ENCODE measurements around the gene HCCS. TPM values are rescaled to one million over a fixed set of nuclear protein-coding genes. Genes with fewer than 3 reads are reported as not detected.

HCCS gene
- total RNA-seq, 6 experiments from 2014 or later, result 8.5 to 13.1 (median 10.3) TPM

DNA sequence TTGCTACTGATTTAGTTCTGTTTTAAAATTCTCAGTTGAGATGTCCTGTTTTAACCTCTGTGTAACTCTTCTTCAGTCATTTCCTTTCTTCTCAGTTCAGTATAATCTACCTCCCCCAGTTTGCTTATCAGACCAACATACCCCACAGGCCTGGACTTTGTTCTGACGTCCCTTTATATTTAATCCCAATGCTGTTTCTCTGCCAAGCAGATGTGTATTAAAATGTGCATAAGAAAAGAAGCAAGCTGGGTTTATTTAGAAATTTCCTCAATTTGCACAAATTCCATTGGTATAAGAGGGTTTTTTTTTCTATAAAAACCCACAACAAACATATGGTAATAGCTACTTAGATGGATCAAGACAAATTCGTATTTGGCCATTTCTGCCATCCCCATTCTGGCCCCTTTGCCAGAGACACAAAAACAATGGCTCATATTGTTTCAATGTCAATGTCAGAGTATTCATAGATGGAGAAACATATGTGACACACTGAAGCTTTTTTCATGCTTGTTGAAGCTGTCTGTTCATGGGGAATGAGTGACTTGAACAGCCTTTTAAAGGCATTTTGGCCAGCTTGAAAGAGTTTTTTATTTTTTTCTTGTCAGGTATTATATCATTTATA, 24.5 kb downstream of the HCCS start:
- Histone ChIP-seq H3K36me3 (no peaks in the 10 kb centered on the region), H3K27me3 (no peaks in the 10 kb centered on the region), H3K4me3 (no peak overlapping the region), H3K9me3 (no peaks in the 10 kb centered on the region), H3K27ac (no peak overlapping the region), H3K4me1 (no peaks in the 10 kb centered on the region)
- ATAC-seq (peak in 1 of 4 donors; percentile 35), DNase-seq (no peak)
- WGBS (ENCODE audit: insufficient coverage, low coverage, low lambda C conversion rate, missing lambda C conversion rate), result 39% methylated on average over 2 of the region's 2 CpGs
- intact Hi-C loops (cut with DNase I), result loop anchor here (10.0 kb wide), 1 partner anchor 951 kb away; no protein-coding TSS in a partner anchor
- no peak for TF ChIP-seq POLR2A (IDR thresholded peaks at IDR 0.05)
- no peak for TF ChIP-seq CTCF (IDR thresholded peaks at IDR 0.05)

DNA sequence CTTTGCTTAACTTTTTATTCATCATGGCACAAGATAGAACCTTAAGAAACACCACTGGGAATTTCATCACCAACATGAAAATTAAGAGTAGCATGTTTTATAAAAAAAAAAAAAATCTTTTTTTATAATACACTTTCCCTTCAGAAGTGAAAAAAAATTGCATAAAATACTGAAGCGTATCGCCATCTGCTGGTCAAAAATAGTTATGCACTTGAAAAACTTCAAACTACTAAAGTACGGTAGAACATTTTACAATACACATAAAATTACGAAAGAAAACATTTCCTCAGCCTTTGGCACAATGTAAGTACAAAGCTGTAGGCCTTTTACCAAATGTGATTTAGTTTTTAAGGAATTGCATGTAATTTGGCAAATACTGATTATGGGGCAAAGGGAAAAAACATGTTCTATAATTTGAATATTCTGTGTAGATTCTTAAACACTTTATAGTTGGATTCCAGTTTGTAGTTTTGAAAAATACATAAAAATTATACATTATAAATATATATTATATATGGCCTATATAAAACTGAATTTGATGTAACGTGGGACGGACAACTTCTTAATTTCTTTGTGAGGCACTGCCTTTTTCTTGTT, 26.5 kb downstream of the HCCS start:
- Histone ChIP-seq H3K36me3 (no peaks in the 10 kb centered on the region), H3K27me3 (no peaks in the 10 kb centered on the region), H3K27ac (no peak overlapping the region), H3K4me1 (no peaks in the 10 kb centered on the region), H3K9me3 (no peaks in the 10 kb centered on the region), H3K4me3 (no peak overlapping the region)
- peak; percentile 54 to 84 (median 80) for TF ChIP-seq CTCF (IDR thresholded peaks at IDR 0.05)
- no peak for TF ChIP-seq POLR2A (IDR thresholded peaks at IDR 0.05)
- ATAC-seq (peak in 3 of 4 donors; percentile 42 to 53 (median 45)), DNase-seq (no peak)
- WGBS (ENCODE audit: insufficient coverage, low coverage, low lambda C conversion rate, missing lambda C conversion rate), result 14% methylated on average over 6 of the region's 6 CpGs
- intact Hi-C loops (cut with DNase I), result loop anchor here (10.0 kb wide), 1 partner anchor 953 kb away; no protein-coding TSS in a partner anchor

- intact Hi-C loops (cut with DNase I), result loop anchor here (10.0 kb wide), 1 partner anchor 954 kb away; no protein-coding TSS in a partner anchor
- H3K36me3 ChIP-seq, result no peaks in the 10 kb centered on the region
- no peaks in the 10 kb centered on the region for H3K4me1 ChIP-seq
- ATAC-seq (peak; percentile 57 to 80 (median 64)), DNase-seq (peak; percentile 29 to 55 (median 42))
- H3K9me3 ChIP-seq, result no peaks in the 10 kb centered on the region
- TF ChIP-seq CTCF (IDR thresholded peaks at IDR 0.05) (no peak), POLR2A (IDR thresholded peaks at IDR 0.05) (no peak)
- no peak overlapping the region for H3K4me3 ChIP-seq
- WGBS (ENCODE audit: insufficient coverage, low coverage, low lambda C conversion rate, missing lambda C conversion rate), result 37% methylated on average over 11 of the region's 56 CpGs
- no peak overlapping the region for H3K27ac ChIP-seq
- no peaks in the 10 kb centered on the region for H3K27me3 ChIP-seq
Observed at GRCh38 chrX:11138498-11139390, 27.6 kb downstream of the HCCS start.

- H3K9me3 ChIP-seq, result no peaks in the 10 kb centered on the region
- no peak for TF ChIP-seq POLR2A (IDR thresholded peaks at IDR 0.05)
- TF ChIP-seq CTCF (IDR thresholded peaks at IDR 0.05), result peak; percentile 64 to 77 (median 74)
- DNase-seq, result peak in 2 of 3 donors; percentile 21 to 47
- H3K4me1 ChIP-seq, result no peaks in the 10 kb centered on the region
- peak; percentile 88 to 97 (median 94) for ATAC-seq
- H3K4me3 ChIP-seq, result no peak overlapping the region
- no peak overlapping the region for H3K27ac ChIP-seq
- no peaks in the 10 kb centered on the region for H3K27me3 ChIP-seq
- intact Hi-C loops (cut with DNase I), result loop anchor here in 1 of 2 donors (10.0 kb wide), 1 partner anchor 231 kb away; no protein-coding TSS in a partner anchor
- no peaks in the 10 kb centered on the region for H3K36me3 ChIP-seq
- WGBS (ENCODE audit: insufficient coverage, low coverage, low lambda C conversion rate, missing lambda C conversion rate), result 16% methylated on average over 16 of the region's 20 CpGs
Observed at GRCh38 chrX:11143931-11144678, 33.0 kb downstream of the HCCS start.

Measured in right lobe of liver (tissue), 6 donors.